ENCODE data around the gene HS3ST1. TPM values are rescaled to one million over a fixed set of nuclear protein-coding genes. Genes with fewer than 3 reads are reported as not detected.
"Not testable (repeated sequence)": the region's sequence is repeated elsewhere in the genome, so short reads cannot be mapped to it uniquely, and the experiment has no call there.

HS3ST1 gene
- total RNA-seq, 1 experiment from 2014 or later: not detected

DNA sequence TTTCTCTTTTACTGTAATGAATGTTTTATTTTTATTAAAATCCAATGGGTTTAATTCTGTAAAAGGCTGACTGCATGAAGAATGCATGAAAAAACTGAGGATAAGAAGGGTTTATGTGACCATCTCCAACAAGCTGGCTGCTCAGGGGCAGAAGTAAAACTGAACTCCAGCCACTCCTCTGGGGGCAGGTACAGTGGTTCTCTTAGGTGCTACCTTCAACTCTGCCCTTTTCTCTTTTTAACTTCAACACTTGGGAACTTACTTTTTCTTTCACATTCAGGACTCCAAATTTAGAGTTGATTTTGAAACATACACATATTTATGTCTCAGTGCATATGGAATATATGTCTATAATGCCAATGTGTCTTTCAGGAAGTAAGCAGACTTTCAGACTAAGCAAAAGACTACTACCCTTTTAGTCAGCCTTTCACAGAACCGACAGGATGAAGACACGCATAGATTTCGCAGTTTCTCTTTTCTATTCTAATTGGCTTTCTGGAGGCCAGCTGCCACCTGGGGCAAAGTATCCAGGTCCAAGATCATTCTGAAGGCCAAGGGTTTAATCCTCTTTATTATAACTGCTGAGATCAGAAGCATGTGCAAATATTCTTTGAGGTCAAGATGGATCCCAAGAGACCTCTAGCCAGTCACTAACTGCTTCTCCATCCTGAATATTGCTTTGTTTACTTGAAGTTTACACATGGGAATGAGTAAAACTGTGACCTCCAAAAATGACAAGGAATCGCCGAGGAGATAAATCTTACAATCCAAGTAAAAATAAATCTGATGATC is 30.7 kb downstream of the HS3ST1 start:
- no peak for TF ChIP-seq CTCF (conservative IDR thresholded peaks at IDR 0.05; ENCODE audit: low read depth, low read length)
- no peak for TF ChIP-seq EZH2 (IDR thresholded peaks at IDR 0.05; ENCODE audit: borderline replicate concordance, low read depth, low read length, poor library complexity, severe bottlenecking)
- Histone ChIP-seq H3K4me3 (ENCODE audit: low read depth, low read length, poor library complexity, severe bottlenecking) (no peak overlapping the region), H3K9me3 (ENCODE audit: low read depth, low read length, poor library complexity, severe bottlenecking) (peaks cover 6% of the 10 kb centered on the region), H3K36me3 (ENCODE audit: insufficient read depth, low read length, poor library complexity, severe bottlenecking) (no peaks in the 10 kb centered on the region), H3K27ac (ENCODE audit: low read depth, low read length, poor library complexity, severe bottlenecking) (no peak overlapping the region), H3K4me1 (ENCODE audit: insufficient read depth, low read length, poor library complexity, severe bottlenecking) (no peaks in the 10 kb centered on the region), H3K27me3 (replicated peaks; ENCODE audit: insufficient read depth, low read depth, low read length, poor library complexity) (no peaks in the 10 kb centered on the region)
- no peak for DNase-seq (ENCODE audit: low spot score)
- ChIA-PET POLR2A (ENCODE audit: low non-redundant PET) (no interaction called here), CTCF (no interaction called here)
- BruUV-seq (replicated peaks): no TSS peak
- intact Hi-C loops (cut with micrococcal nuclease; ENCODE audit: unreplicated experiment): no loop called here

GRCh38 chr4:11397146-11397545 is 31.5 kb downstream of the HS3ST1 start:
- no peaks in the 10 kb centered on the region for H3K27me3 ChIP-seq (replicated peaks; ENCODE audit: insufficient read depth, low read depth, low read length, poor library complexity)
- no TSS peak for BruUV-seq (replicated peaks)

GRCh38 chr4:11393551-11393950 is 35.1 kb downstream of the HS3ST1 start:
- TF ChIP-seq CTCF (conservative IDR thresholded peaks at IDR 0.05; ENCODE audit: low read depth, low read length) (no peak), EZH2 (IDR thresholded peaks at IDR 0.05; ENCODE audit: borderline replicate concordance, low read depth, low read length, poor library complexity, severe bottlenecking) (no peak)
- ChIA-PET CTCF (no interaction called here), POLR2A (ENCODE audit: low non-redundant PET) (no interaction called here)
- intact Hi-C loops (cut with micrococcal nuclease; ENCODE audit: unreplicated experiment): no loop called here
- H3K4me3 ChIP-seq (ENCODE audit: low read depth, low read length, poor library complexity, severe bottlenecking): no peak overlapping the region
- no peaks in the 10 kb centered on the region for H3K4me1 ChIP-seq (ENCODE audit: insufficient read depth, low read length, poor library complexity, severe bottlenecking)
- H3K36me3 ChIP-seq (ENCODE audit: insufficient read depth, low read length, poor library complexity, severe bottlenecking): no peaks in the 10 kb centered on the region
- no TSS peak for BruUV-seq (replicated peaks)
- no peak for DNase-seq (ENCODE audit: low spot score)
- H3K9me3 ChIP-seq (ENCODE audit: low read depth, low read length, poor library complexity, severe bottlenecking): peaks cover 25% of the 10 kb centered on the region
- H3K27me3 ChIP-seq (replicated peaks; ENCODE audit: insufficient read depth, low read depth, low read length, poor library complexity): no peaks in the 10 kb centered on the region
- H3K27ac ChIP-seq (ENCODE audit: low read depth, low read length, poor library complexity, severe bottlenecking): no peak overlapping the region

More at GRCh38 chr4:11397146-11397545, 31.5 kb downstream of the HS3ST1 start:
- POLR2A ChIA-PET (ENCODE audit: low non-redundant PET): no interaction called here
- no peaks in the 10 kb centered on the region for H3K4me1 ChIP-seq (ENCODE audit: insufficient read depth, low read length, poor library complexity, severe bottlenecking)
- intact Hi-C loops (cut with micrococcal nuclease; ENCODE audit: unreplicated experiment): no loop called here
- no peak for TF ChIP-seq CTCF (conservative IDR thresholded peaks at IDR 0.05; ENCODE audit: low read depth, low read length)
- TF ChIP-seq EZH2 (IDR thresholded peaks at IDR 0.05; ENCODE audit: borderline replicate concordance, low read depth, low read length, poor library complexity, severe bottlenecking): no peak
- CTCF ChIA-PET: no interaction called here
- no peaks in the 10 kb centered on the region for H3K36me3 ChIP-seq (ENCODE audit: insufficient read depth, low read length, poor library complexity, severe bottlenecking)
- H3K4me3 ChIP-seq (ENCODE audit: low read depth, low read length, poor library complexity, severe bottlenecking): no peak overlapping the region
- H3K27ac ChIP-seq (ENCODE audit: low read depth, low read length, poor library complexity, severe bottlenecking): no peak overlapping the region
- DNase-seq (ENCODE audit: low spot score): no peak
- peaks cover 9% of the 10 kb centered on the region for H3K9me3 ChIP-seq (ENCODE audit: low read depth, low read length, poor library complexity, severe bottlenecking)

DNA sequence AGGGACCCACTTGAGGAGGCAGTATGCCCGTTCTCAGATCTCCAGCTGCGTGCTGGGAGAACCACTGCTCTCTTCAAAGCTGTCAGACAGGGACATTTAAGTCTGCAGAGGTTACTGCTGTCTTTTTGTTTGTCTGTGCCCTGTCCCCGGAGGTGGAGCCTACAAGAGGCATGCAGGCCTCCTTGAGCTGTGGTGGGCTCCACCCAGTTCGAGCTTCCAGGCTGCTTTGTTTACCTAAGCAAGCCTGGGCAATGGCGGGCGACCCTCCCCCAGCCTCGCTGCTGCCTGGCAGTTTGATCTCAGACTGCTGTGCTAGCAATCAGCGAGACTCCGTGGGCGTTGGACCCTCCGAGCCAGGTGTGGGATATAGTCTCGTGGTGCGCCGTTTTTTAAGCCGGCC is 44.6 kb downstream of the HS3ST1 start:
- H3K4me3 ChIP-seq (ENCODE audit: low read depth, low read length, poor library complexity, severe bottlenecking); H3K4me1 ChIP-seq (ENCODE audit: insufficient read depth, low read length, poor library complexity, severe bottlenecking); DNase-seq (ENCODE audit: low spot score); H3K36me3 ChIP-seq (ENCODE audit: insufficient read depth, low read length, poor library complexity, severe bottlenecking); POLR2A ChIA-PET (ENCODE audit: low non-redundant PET); BruUV-seq (replicated peaks); intact Hi-C loops (cut with micrococcal nuclease; ENCODE audit: unreplicated experiment); H3K27ac ChIP-seq (ENCODE audit: low read depth, low read length, poor library complexity, severe bottlenecking); CTCF ChIA-PET; H3K27me3 ChIP-seq (replicated peaks; ENCODE audit: insufficient read depth, low read depth, low read length, poor library complexity): not testable (repeated sequence)
- H3K9me3 ChIP-seq (ENCODE audit: low read depth, low read length, poor library complexity, severe bottlenecking): peaks cover 22% of the 10 kb centered on the region

Measured in A673 (cell line).